MM.1S (cell line): ENCODE measurements around the gene ROCK2.
"Not testable (repeated sequence)": the region's sequence is repeated elsewhere in the genome, so short reads cannot be mapped to it uniquely, and the experiment has no call there.

Experiments
- DNase-seq: peaks from one replicate; pipeline ENCODE4 v3.0.0-alpha.2; 2015
- H2AFZ ChIP-seq: fragments of 300-600 bp; sonication (generic); 2 replicates; pipeline ENCODE4 v1.6.0; 2016; ENCODE audit warnings: antibody characterized with exemption, low read length
- H3F3A ChIP-seq: fragments of 300-600 bp; sonication (generic); 2 replicates; pipeline ENCODE4 v1.6.1; 2016; ENCODE audit warnings: mild to moderate bottlenecking, antibody characterized with exemption, low read length, moderate library complexity, mixed read lengths; ENCODE audit not compliant: insufficient read depth
- H3K27ac ChIP-seq: fragments of 300-600 bp; sonication (generic); 2 replicates; pipeline ENCODE4 v1.5.1; 2016; ENCODE audit warnings: mild to moderate bottlenecking, low read length
- H3K27me3 ChIP-seq: fragments of 300-600 bp; sonication (generic); replicated peaks from 2 replicates; pipeline ENCODE4 v1.6.0; 2016; ENCODE audit warnings: low read length; ENCODE audit not compliant: insufficient read depth
- H3K36me3 ChIP-seq: fragments of 300-600 bp; sonication (generic); replicated peaks from 2 replicates; pipeline ENCODE4 v1.6.1; 2016; ENCODE audit warnings: mild to moderate bottlenecking, low read length, mixed read lengths; ENCODE audit not compliant: insufficient read depth
- H3K4me1 ChIP-seq: fragments of 300-600 bp; sonication (generic); 2 replicates; pipeline ENCODE4 v1.6.1; 2016; ENCODE audit warnings: low read length, mixed read lengths
- H3K4me2 ChIP-seq: fragments of 300-600 bp; sonication (generic); 2 replicates; pipeline ENCODE4 v1.6.0; 2016; ENCODE audit warnings: low read depth, low read length
- H3K4me3 ChIP-seq: fragments of 300-600 bp; sonication (generic); 2 replicates; pipeline ENCODE4 v1.5.1; 2016; ENCODE audit warnings: low read length, mixed read lengths
- H3K79me2 ChIP-seq: fragments of 300-600 bp; sonication (generic); 2 replicates; pipeline ENCODE4 v1.6.1; 2016; ENCODE audit warnings: mixed run types, low read length, mixed read lengths
- H3K9ac ChIP-seq: fragments of 300-600 bp; sonication (generic); 2 replicates; pipeline ENCODE4 v1.6.1; 2016; ENCODE audit warnings: low read length, mixed read lengths
- H3K9me2 ChIP-seq: fragments of 300-600 bp; sonication (generic); replicated peaks from 2 replicates; pipeline ENCODE4 v1.6.1; 2016; ENCODE audit warnings: mild to moderate bottlenecking, low read length, mixed read lengths; ENCODE audit not compliant: insufficient read depth
- H3K9me3 ChIP-seq: fragments of 300-600 bp; sonication (generic); replicated peaks from 2 replicates; pipeline ENCODE4 v1.6.1; 2016; ENCODE audit warnings: mild to moderate bottlenecking, low read length, mixed read lengths; ENCODE audit not compliant: insufficient read depth
- H4K20me1 ChIP-seq: fragments of 300-600 bp; sonication (generic); 2 replicates; pipeline ENCODE4 v1.6.1; 2016; ENCODE audit warnings: mild to moderate bottlenecking, low read length, moderate library complexity, mixed read lengths; ENCODE audit not compliant: insufficient read depth
- EZH2 ChIP-seq: fragments of 300-600 bp; sonication (generic); optimal IDR thresholded peaks from 2 replicates; pipeline ENCODE3; 2017; ENCODE audit warnings: low read depth, mild to moderate bottlenecking, antibody characterized with exemption, low read length, mixed read lengths
- EZH2phosphoT487 ChIP-seq: fragments of 300-600 bp; sonication (generic); IDR thresholded peaks from 2 replicates; pipeline ENCODE4 v1.6.1; 2018; ENCODE audit warnings: antibody characterized with exemption, low read length
- TF ChIP-seq, protein P1 (sequence below): fragments of 300-600 bp; sonication (generic); IDR thresholded peaks from 2 replicates; pipeline ENCODE4 v1.5.1; 2016; ENCODE audit warnings: antibody characterized with exemption, low read length, mixed read lengths

Gene ROCK2

DNA sequence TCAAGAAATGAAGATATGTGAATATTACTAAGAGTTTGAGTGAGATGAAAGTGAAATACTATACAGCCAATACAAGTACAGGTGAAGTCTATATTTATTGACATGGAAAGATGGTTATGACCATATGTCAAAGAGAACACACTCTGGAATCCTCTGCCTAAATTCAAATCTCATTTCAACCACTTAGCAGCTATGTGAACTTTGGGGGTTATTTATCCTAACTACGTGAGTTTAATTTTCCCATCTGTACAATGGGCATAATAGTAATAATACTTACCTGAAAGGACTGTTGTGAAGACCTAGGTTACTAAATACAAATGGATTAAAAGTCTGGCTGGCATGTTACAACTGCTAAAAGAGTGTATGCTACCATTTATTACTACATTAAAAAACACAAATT is 79.6 kb downstream of the ROCK2 start:
- Histone ChIP-seq H3K27ac (no peak overlapping the region), H3K27me3 (no peaks in the 10 kb centered on the region), H3K9me3 (no peaks in the 10 kb centered on the region), H4K20me1 (no peaks in the 10 kb centered on the region), H3K4me3 (no peak overlapping the region), H3K4me1 (no peaks in the 10 kb centered on the region), H3K36me3 (no peaks in the 10 kb centered on the region), H3K4me2 (no peak overlapping the region), H3K79me2 (no peaks in the 10 kb centered on the region), H3F3A (no peaks in the 10 kb centered on the region), H3K9me2 (no peaks in the 10 kb centered on the region), H3K9ac (no peak overlapping the region), H2AFZ (no peak overlapping the region)
- TF ChIP-seq EZH2phosphoT487 (no peak), EZH2 (no peak)
- TF ChIP-seq, protein P1, sequence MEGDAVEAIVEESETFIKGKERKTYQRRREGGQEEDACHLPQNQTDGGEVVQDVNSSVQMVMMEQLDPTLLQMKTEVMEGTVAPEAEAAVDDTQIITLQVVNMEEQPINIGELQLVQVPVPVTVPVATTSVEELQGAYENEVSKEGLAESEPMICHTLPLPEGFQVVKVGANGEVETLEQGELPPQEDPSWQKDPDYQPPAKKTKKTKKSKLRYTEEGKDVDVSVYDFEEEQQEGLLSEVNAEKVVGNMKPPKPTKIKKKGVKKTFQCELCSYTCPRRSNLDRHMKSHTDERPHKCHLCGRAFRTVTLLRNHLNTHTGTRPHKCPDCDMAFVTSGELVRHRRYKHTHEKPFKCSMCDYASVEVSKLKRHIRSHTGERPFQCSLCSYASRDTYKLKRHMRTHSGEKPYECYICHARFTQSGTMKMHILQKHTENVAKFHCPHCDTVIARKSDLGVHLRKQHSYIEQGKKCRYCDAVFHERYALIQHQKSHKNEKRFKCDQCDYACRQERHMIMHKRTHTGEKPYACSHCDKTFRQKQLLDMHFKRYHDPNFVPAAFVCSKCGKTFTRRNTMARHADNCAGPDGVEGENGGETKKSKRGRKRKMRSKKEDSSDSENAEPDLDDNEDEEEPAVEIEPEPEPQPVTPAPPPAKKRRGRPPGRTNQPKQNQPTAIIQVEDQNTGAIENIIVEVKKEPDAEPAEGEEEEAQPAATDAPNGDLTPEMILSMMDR, result no peak
- no peak for DNase-seq

GRCh38 chr2:11264007-11264406 is 80.4 kb downstream of the ROCK2 start:
- Histone ChIP-seq H3K79me2 (no peaks in the 10 kb centered on the region), H3K9ac (no peak overlapping the region), H3K27ac (no peak overlapping the region), H4K20me1 (no peaks in the 10 kb centered on the region), H2AFZ (no peak overlapping the region), H3K9me3 (no peaks in the 10 kb centered on the region), H3K4me3 (no peak overlapping the region), H3K27me3 (no peaks in the 10 kb centered on the region), H3F3A (no peaks in the 10 kb centered on the region), H3K4me2 (no peak overlapping the region), H3K4me1 (no peaks in the 10 kb centered on the region), H3K36me3 (no peaks in the 10 kb centered on the region), H3K9me2 (no peaks in the 10 kb centered on the region)
- TF ChIP-seq, protein P1, result no peak
- TF ChIP-seq EZH2 (no peak), EZH2phosphoT487 (no peak)
- DNase-seq, result no peak

DNA sequence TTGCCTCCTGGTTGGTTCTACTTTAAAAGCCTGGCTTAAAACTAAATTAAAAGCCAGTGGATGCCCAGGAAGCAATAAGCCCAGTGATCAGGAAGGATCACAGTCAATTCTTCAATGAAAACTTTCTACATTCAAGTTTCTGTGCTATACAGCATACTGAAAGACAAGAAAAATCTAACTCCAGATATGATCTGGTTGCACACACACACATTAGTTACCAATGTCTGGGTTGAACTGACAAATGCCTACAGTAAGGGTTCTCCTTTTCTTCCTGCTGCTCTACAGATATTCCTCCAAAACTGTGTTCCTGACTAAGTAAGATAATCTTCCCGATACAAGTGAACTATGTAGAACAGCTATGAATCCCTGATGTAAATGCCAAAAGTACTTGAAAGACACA is 81.3 kb downstream of the ROCK2 start:
- no peak overlapping the region for H3K27ac ChIP-seq
- H3K4me2 ChIP-seq, result no peak overlapping the region
- H3K4me1 ChIP-seq, result no peaks in the 10 kb centered on the region
- no peaks in the 10 kb centered on the region for H3K27me3 ChIP-seq
- no peaks in the 10 kb centered on the region for H3K9me2 ChIP-seq
- no peaks in the 10 kb centered on the region for H3K36me3 ChIP-seq
- no peak for DNase-seq
- no peaks in the 10 kb centered on the region for H3K79me2 ChIP-seq
- no peaks in the 10 kb centered on the region for H4K20me1 ChIP-seq
- H3K9ac ChIP-seq, result no peak overlapping the region
- no peak overlapping the region for H2AFZ ChIP-seq
- H3K9me3 ChIP-seq, result no peaks in the 10 kb centered on the region
- H3F3A ChIP-seq, result no peaks in the 10 kb centered on the region
- H3K4me3 ChIP-seq, result no peak overlapping the region
- TF ChIP-seq EZH2phosphoT487 (no peak), EZH2 (no peak)
- TF ChIP-seq, protein P1, result no peak

DNA sequence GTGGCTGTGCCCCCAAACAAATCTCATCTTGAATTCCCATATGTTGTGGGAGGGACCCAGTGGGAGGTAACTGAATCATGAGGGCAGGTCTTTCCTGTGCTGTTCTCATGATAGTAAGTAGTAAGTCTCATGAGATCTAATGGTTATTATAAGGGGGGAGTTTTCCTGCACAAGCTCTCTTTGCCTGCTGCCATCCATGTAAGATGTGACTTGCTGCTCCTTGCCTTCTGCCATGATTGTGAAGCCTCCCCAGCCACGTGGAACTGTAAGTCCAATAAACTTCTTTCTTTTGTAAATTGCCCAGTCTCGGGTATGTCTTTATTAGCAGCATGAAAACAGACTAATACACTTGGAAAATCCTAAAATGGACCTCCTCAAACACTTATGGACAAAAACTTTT is 82.0 kb downstream of the ROCK2 start:
- H2AFZ ChIP-seq, H3K36me3 ChIP-seq, H3K4me1 ChIP-seq, H4K20me1 ChIP-seq, H3K27me3 ChIP-seq, H3K9me3 ChIP-seq, H3K4me2 ChIP-seq, H3K27ac ChIP-seq, H3K79me2 ChIP-seq, H3K9ac ChIP-seq, H3K9me2 ChIP-seq, H3F3A ChIP-seq, DNase-seq, H3K4me3 ChIP-seq: not testable (repeated sequence)

GRCh38 chr2:11261564-11261963 is 82.9 kb downstream of the ROCK2 start:
- H3F3A ChIP-seq, H3K9me2 ChIP-seq, H3K27ac ChIP-seq, H3K27me3 ChIP-seq, H3K4me2 ChIP-seq, H3K4me3 ChIP-seq, DNase-seq, H4K20me1 ChIP-seq, H3K79me2 ChIP-seq, H3K4me1 ChIP-seq, H3K9ac ChIP-seq, H3K9me3 ChIP-seq, H3K36me3 ChIP-seq, H2AFZ ChIP-seq: not testable (repeated sequence)
